GM21786 (cell line): ENCODE results near the gene GPX6.
"Not testable (repeated sequence)": the region's sequence is repeated elsewhere in the genome, so short reads cannot be mapped to it uniquely, and the experiment has no call there.

Experiments used
- ATAC-seq: cut with Tn5 transposase; IDR thresholded peaks from one replicate; pipeline ENCODE4 v1.9.1; 2021; ENCODE audit not compliant: unreplicated experiment

GPX6 gene

DNA sequence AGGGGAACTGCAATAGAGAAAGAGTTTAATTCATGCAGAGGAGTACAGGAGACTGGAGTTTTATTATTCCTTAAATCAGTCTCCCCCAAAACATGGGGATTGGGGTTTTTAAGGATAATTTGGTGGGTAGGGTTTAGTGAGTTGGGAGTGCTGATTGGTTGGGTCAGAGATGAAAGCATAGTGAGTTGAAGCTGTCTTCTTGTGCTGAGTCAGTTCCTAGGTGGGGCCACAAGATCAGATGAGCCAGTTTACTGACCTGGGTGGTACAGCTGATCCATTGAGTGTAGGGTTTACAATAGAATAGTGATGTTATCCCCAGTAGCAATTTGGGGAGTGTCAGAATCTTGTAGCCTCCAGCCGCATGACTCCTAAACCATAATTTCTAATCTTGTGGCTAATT, 29.1 kb downstream of the GPX6 start:
- ATAC-seq: no peak

DNA sequence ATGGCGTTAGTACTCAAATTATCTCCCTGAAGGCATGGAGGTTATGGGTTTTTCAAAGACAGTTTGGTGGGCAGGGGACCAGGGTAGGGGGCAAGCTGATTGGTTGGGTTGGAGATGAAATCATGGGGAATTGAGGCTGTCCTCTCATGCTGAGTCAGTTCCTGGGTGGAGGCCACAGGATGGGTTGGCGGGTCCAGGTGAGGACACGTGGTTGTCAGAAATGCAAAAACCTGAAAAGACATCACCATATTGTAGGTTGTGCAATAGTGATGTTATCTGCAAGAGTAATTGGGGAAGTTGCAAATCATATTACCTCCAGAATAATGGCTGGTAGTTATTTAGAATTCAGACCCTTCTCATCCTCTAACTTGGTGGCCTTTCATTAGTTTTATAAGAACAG, 30.1 kb downstream of the GPX6 start:
- ATAC-seq: no peak

DNA sequence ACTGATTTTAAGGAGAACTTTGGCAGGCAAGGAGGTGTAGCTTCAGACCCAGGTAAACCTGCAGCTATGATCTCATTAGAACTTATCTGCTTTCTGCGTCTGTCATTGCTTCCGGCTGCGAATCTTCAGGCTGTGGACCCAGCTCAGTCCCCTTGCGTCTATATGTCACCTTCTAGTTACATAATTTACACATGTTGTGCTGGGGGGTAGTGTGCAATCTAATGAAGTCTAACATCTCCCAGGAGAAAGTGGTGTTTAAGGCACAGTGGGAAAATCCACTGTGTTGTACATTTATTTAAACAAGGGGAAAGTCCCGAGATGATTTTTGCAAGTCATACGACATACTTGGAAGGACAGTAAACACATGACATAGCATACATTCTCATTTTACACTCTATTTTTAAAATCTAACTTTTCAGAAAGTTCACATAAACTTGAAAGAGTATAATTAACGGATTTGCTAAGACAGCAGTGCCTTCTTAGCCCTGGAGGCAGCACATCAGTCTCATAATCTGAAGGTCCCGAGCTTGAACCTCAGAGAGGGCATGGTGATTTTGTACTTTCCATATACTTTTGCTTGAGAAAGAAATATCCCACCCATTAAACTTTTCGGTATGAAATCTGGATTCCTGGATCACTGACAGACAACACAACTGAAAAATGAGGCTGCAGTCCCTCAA, 35.2 kb downstream of the GPX6 start:
- ATAC-seq: no peak

DNA sequence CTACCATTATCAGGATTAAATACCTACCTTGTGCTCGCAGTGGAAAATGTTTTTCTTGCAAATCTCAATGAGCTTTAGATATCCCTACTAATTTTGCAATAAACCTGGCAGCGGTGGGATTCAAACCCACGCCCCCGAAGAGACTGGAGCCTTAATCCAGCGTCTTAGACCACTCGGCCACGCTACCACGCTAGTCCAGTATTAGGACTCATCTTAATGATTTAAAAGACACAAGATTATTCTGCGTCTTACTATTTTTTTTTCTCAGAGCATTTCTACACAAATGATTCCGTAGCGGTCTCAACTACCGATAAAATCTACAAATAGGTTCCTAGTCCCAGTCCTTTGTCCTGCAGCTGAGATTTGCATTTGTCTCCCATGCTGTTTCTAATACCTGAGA, 37.1 kb downstream of the GPX6 start:
- ATAC-seq: no peak

DNA sequence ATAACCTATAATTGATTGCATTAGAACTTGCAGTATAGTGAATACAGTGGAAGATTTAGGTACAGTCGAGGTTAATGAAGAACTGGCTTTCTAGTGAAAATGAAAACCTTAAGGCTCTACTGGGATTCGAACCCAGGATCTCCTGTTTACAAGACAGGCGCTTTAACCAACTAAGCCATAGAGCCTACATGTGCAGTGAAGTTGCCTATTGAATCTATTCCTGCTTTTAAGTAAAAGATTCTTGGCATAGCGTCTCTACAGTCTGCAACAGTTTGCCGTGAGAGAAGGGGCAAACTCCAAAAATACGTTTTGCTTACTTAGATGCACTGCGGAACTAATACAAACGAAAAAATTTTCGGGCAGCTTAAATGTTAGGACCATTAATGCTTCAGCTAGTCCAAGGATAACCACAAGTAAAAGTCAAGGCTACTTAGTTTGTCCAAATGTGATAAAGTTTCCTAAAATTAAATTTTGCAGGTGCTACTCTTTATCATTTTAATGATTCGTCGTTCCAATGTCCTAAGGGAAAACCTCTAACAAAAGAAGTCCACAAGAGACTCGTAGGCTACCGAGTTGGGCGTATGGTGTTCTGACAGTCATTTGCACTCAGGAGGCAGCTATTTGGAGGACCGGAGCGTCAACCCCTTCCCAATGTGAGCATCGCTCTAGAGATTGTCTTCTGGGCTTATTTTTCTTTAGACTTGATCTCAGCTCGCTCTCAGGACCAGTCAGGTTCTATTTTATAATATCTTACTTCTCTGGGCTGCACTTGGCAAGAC, 41.0 kb downstream of the GPX6 start:
- ATAC-seq: no peak

DNA sequence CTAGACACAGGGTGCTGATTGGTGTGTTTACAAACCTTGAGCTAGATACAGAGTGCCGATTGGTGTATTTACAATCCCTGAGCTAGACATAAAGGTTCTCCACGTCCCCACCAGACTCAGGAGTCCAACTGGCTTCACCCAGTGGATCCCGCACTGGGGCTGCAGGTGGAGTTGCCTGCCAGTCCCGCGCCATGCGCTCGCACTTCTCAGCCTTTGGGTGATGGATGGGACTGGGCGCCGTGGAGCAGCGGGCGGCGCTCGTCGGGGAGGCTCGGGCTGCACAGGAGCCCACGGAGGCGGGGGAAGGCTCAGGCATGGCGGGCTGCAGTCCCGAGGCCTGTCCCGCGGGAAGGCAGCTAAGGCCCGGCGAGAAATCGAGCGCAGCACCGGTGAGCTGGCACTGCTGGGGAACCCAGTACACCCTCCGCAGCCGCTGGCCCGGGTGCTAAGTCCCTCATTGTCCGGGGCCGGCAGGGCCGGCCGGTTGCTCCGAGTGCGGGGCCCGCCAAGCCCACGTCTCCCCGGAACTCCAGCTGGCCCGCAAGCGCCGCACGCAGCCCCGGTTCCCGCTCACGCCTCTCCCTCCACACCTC, 46.3 kb downstream of the GPX6 start:
- not testable (repeated sequence) for ATAC-seq

DNA sequence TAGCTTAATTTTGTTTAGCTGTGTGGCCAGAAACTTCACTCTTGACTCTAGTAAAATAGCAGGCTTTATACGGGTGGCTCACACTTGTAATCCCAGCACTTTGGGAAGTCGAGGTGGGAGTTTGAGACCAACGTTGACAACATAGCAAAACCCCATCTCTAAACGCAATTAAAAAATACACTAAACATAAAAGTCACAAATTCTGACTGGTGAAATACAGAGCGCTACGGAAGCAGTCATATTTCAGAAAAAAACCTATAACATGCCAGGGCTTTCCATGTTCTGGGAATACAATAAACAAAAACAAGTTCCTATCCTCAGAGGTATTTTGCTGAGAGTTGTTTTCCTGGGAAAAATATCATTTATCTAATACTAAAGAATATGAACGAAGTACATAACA, 47.5 kb downstream of the GPX6 start:
- ATAC-seq: no peak

DNA sequence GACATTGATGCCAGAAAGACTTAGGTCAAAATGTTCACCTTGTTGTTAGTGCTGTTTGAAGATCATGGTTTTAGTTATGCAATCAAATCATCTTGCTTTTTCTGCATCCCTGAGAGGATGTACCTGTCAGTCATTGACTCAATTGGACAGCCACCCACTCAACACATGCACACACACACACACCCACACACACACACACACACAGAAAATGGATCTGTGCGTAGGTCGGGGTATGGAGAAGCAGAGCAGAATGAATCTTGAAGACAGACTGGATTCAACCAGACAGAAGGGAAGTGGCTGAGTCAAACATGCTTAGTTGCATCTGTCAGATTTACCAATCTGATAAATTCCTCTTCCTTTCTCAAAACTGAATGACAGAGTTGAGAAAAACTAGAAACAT, 53.2 kb downstream of the GPX6 start:
- no peak for ATAC-seq

DNA sequence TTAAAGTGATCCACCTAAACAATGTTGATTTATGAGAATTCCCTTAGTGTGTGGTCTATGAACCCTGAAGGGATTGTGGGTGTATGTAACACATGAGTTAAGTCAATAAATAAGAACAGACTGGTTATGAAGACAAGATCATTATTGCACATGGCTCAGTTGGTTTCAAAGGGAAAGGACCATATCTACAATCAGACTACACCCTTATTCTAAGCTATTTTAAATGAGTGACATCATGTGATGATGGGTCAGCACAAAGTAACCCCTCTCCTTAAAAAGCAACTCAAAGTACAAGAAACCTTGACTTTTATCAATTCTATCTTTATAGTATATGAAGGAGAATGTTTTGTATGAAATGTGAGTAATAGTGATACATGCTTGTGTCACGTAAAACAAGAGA, 57.0 kb downstream of the GPX6 start:
- ATAC-seq: no peak
